ENCODE results near the gene P3H4.
"Not testable (repeated sequence)": the region's sequence is repeated elsewhere in the genome, so short reads cannot be mapped to it uniquely, and the experiment has no call there.

The P3H4 gene
- long read RNA-seq, transcript P3H4-202 (8 exons, 2,601 nt), result major isoform, 24 of 31 reads
- long read RNA-seq, partial matches to known transcripts, result 3 of 31 reads
- long read RNA-seq, other reads (novel, unspliced or antisense), result 4 of 31 reads

DNA sequence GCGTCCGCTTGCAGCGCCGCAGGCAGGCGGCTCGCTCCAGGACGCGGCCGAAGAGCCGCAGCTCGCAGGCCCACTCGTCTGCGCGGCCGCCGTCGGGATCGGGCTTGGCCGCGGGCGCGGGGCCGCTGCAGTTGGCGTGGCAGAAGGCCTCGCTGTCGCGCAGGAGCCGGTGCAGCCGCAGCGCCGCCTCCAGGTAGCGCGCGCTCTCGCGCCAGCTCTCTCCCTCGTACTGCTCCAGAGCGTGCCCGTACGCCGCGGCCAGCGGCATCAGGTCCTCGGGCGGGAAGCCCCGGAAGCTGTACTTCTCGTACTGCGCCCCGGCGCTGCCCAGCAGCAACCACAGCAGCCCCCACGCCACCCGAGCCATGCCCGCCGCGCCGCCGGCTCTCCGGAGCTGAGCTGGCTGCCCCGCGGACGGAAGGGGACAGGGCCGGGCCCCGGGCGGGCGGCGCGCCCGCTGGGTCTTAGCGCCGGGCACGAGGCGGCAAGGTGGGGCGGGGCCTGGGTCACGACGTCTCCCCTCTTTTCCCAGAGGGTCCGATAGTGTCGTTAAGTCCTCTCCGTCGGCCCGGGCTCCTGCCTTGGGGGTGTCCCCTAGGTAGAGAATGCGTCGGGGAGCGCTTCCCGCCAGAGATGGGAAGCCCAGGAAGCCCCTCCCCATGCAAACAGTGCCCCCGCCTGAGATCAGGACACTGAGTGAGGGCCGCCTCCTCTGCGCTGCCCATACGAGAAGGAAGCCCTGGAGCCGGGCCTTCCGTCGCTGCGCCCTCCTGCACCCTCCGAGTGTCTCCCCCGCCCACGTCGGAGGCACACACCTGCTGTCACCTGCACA is at the start of gene P3H4:
Gene P3H4, minus strand, starts transcription at position 401 of the 832 bp plus-strand sequence. Its CDS starts 34 bp downstream, at position 367.
- H3K27me3 ChIP-seq (ENCODE audit: insufficient read depth, poor library complexity, severe bottlenecking), result peaks cover 20% of the 10 kb centered on the region
- DNase-seq (ENCODE audit: low read depth in 1 of 2, low spot score in 1 of 2), result peak; percentile 59 to 69
- no peak within 1 kb of the TSS for H3K27ac ChIP-seq (replicated peaks)
- TF ChIP-seq GABPA (IDR thresholded peaks at IDR 0.05; ENCODE audit: low read depth), result 0 out of 2 replicates have a peak, but pooled peaks have one; percentile 17
- no peak for TF ChIP-seq POLR2AphosphoS5 (IDR thresholded peaks at IDR 0.05; ENCODE audit: low read depth)
- peak; percentile 46 for TF ChIP-seq CTCF (IDR thresholded peaks at IDR 0.05; ENCODE audit: insufficient read depth, low read length)
- H3K4me3 ChIP-seq (replicated peaks; ENCODE audit: insufficient read depth, low read length), result peak within 1 kb of the TSS; percentile 58

DNA sequence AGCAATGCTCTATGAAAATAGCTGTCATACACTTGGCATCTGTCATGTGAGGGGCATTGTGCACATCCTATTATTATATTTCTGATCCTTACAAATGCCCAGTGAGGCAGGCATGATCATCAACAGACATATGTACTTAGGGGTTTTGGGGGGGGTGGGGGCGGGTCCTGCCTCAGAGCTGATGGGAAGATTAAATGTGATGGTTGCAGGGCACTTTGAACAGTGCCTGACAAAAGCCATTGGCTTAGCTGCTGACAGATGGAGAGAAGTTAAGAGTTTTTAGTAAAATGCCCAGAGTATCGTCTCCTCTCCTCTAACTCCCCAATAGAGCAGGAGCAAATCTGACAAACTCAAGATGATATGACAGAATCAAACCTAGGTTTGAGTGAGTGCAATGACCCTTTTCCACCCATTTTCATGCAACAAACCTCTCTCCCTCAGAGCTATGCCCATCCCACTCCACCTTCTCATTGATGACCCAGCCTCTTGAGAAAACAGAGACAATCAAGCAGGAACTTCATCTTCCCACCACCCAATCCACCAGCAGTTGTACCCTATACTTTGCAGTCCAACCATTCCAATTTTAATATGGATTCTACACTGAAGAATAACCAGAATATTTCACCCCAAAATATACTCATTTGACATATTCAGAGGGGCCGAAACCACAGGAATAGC is 48.6 kb upstream of the P3H4 start:
- Histone ChIP-seq H3K4me3 (replicated peaks; ENCODE audit: insufficient read depth, low read length) (no peak overlapping the region), H3K27me3 (ENCODE audit: insufficient read depth, poor library complexity, severe bottlenecking) (no peaks in the 10 kb centered on the region), H3K27ac (replicated peaks) (no peak overlapping the region)
- no peak for TF ChIP-seq CTCF (IDR thresholded peaks at IDR 0.05; ENCODE audit: insufficient read depth, low read length)
- TF ChIP-seq, protein P1, sequence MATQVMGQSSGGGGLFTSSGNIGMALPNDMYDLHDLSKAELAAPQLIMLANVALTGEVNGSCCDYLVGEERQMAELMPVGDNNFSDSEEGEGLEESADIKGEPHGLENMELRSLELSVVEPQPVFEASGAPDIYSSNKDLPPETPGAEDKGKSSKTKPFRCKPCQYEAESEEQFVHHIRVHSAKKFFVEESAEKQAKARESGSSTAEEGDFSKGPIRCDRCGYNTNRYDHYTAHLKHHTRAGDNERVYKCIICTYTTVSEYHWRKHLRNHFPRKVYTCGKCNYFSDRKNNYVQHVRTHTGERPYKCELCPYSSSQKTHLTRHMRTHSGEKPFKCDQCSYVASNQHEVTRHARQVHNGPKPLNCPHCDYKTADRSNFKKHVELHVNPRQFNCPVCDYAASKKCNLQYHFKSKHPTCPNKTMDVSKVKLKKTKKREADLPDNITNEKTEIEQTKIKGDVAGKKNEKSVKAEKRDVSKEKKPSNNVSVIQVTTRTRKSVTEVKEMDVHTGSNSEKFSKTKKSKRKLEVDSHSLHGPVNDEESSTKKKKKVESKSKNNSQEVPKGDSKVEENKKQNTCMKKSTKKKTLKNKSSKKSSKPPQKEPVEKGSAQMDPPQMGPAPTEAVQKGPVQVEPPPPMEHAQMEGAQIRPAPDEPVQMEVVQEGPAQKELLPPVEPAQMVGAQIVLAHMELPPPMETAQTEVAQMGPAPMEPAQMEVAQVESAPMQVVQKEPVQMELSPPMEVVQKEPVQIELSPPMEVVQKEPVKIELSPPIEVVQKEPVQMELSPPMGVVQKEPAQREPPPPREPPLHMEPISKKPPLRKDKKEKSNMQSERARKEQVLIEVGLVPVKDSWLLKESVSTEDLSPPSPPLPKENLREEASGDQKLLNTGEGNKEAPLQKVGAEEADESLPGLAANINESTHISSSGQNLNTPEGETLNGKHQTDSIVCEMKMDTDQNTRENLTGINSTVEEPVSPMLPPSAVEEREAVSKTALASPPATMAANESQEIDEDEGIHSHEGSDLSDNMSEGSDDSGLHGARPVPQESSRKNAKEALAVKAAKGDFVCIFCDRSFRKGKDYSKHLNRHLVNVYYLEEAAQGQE (IDR thresholded peaks at IDR 0.05; ENCODE audit: insufficient replicate concordance, low read depth), result no peak
- TF ChIP-seq POLR2AphosphoS5 (IDR thresholded peaks at IDR 0.05; ENCODE audit: low read depth), result no peak
- TF ChIP-seq GABPA (IDR thresholded peaks at IDR 0.05; ENCODE audit: low read depth), result no peak
- no peak for TF ChIP-seq SPI1 (IDR thresholded peaks at IDR 0.05; ENCODE audit: borderline replicate concordance, low read depth)
- DNase-seq (ENCODE audit: low read depth in 1 of 2, low spot score in 1 of 2), result no peak

DNA sequence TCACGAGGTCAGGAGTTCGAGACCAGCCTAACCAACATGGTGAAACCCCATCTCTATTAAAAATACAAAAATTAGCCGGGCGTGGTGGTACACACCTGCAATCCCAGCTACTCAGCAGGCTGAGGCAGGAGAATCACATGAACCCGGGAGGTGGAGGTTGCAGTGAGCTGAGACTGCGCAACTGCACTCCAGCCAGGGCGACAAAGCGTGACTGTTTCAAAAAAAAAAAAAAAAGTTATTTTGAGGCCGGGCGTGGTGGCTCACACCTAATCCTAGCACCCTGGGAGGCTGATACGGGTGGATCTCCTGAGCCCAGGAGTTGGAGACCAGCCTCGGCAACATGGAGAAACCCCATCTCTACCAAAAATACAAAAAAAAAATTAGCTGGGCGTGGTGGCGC is 39.6 kb upstream of the P3H4 start:
- not testable (repeated sequence) for H3K27me3 ChIP-seq (ENCODE audit: insufficient read depth, poor library complexity, severe bottlenecking); H3K27ac ChIP-seq (replicated peaks); H3K4me3 ChIP-seq (replicated peaks; ENCODE audit: insufficient read depth, low read length); DNase-seq (ENCODE audit: low read depth in 1 of 2, low spot score in 1 of 2)

DNA sequence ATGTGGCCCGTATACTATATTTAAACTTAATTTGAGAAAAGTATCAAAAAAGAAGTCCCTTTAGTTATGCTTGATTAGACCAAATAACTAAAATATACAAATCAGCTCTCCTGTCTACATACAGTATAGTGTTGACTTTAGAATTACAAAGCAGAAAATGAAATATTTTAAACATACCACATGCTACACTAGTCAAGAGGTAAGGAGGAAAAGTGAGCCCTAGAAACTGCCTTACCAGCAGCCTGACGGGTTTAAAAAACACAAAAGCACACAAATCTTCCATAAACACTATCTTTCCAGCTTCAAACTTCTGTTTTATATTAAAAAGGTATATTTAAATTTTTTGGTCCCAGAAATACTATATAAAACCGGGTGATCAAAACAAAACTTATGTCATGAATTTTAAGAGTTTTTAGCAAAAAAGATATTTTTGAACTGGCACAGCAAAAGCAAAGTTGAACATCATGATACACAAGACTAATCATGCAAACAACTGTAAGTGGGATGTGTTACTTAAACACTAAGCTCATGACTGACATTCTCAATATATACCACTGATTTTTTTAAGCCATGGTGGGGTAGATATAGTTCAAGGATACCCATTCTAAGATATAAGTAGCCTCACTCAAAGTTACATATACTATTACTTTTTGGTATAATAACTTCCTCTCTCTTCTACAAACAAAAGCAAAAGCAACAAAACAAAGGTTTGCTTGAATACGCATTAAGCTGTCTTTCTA is 37.7 kb upstream of the P3H4 start:
- no peak for TF ChIP-seq CTCF (IDR thresholded peaks at IDR 0.05; ENCODE audit: insufficient read depth, low read length)
- no peak for TF ChIP-seq POLR2AphosphoS5 (IDR thresholded peaks at IDR 0.05; ENCODE audit: low read depth)
- no peak for TF ChIP-seq SPI1 (IDR thresholded peaks at IDR 0.05; ENCODE audit: borderline replicate concordance, low read depth)
- TF ChIP-seq GABPA (IDR thresholded peaks at IDR 0.05; ENCODE audit: low read depth), result no peak
- TF ChIP-seq, protein P1 (IDR thresholded peaks at IDR 0.05; ENCODE audit: insufficient replicate concordance, low read depth), result no peak
- no peak for DNase-seq (ENCODE audit: low read depth in 1 of 2, low spot score in 1 of 2)
- no peak overlapping the region for H3K27ac ChIP-seq (replicated peaks)
- H3K27me3 ChIP-seq (ENCODE audit: insufficient read depth, poor library complexity, severe bottlenecking), result no peaks in the 10 kb centered on the region
- H3K4me3 ChIP-seq (replicated peaks; ENCODE audit: insufficient read depth, low read length), result no peak overlapping the region

Data from HL-60 (cell line).